ENCODE data around the gene DIPK2B. TPM values are rescaled to one million over a fixed set of nuclear protein-coding genes. Genes with fewer than 3 reads are reported as not detected.

Gene DIPK2B
- total and polyA plus RNA-seq, 4 donors, result 0.61 to 24.8 (median 0.89) TPM

DNA sequence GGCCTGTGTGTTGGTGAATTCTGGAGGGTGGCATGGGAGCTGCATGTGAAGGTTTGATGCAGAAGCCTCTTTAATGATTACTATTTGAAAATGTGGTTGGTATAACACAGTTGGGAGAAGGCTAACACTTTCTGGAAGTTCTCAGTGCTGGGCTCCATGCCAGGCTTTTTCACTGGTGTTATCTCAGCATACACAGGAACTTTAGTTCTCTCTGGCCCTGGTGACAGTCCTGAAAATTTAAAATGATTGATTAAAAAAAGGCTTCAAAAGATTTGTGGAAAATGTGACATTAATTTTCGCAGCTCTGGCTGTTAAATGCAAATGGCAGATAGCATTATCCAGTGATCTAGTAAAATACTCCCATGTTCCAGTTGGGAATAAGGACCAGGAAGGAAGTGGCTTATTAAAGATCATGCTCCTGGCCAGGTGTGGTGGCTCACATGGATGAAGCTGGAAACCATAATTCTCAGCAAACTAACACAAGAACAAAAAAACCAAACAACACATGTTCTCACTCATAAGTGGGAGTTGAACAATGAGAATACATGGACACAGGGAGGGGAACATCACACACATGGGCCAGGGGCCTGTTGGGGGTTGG is 36.6 kb downstream of the DIPK2B start (continued):
- TF ChIP-seq, protein P1, sequence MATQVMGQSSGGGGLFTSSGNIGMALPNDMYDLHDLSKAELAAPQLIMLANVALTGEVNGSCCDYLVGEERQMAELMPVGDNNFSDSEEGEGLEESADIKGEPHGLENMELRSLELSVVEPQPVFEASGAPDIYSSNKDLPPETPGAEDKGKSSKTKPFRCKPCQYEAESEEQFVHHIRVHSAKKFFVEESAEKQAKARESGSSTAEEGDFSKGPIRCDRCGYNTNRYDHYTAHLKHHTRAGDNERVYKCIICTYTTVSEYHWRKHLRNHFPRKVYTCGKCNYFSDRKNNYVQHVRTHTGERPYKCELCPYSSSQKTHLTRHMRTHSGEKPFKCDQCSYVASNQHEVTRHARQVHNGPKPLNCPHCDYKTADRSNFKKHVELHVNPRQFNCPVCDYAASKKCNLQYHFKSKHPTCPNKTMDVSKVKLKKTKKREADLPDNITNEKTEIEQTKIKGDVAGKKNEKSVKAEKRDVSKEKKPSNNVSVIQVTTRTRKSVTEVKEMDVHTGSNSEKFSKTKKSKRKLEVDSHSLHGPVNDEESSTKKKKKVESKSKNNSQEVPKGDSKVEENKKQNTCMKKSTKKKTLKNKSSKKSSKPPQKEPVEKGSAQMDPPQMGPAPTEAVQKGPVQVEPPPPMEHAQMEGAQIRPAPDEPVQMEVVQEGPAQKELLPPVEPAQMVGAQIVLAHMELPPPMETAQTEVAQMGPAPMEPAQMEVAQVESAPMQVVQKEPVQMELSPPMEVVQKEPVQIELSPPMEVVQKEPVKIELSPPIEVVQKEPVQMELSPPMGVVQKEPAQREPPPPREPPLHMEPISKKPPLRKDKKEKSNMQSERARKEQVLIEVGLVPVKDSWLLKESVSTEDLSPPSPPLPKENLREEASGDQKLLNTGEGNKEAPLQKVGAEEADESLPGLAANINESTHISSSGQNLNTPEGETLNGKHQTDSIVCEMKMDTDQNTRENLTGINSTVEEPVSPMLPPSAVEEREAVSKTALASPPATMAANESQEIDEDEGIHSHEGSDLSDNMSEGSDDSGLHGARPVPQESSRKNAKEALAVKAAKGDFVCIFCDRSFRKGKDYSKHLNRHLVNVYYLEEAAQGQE (IDR thresholded peaks at IDR 0.05), result no peak
- no peak for TF ChIP-seq SP1 (IDR thresholded peaks at IDR 0.05)

DNA sequence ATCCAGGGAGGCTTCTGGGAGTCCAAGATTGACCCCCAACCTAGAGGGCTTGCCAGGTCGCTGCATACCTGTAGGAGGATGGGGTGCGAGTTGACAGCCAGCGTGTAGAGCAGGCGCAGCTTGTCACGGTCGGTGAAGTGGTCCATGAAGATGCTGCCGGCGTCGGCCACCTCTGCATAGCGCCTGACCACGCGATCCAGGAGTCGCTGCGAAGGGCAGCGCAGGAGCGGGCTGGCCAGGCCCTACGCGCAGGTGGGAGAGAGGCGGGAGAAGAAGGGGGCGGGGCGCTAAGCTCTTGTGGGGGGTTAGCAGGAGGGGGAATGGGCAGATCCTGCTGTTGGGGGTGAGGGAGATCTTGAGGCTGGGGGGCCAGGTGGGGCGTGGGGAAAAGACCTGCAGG is 43.0 kb downstream of the DIPK2B start:
- H3K36me3 ChIP-seq (ENCODE audit: control insufficient read depth in 4 of 4, insufficient read depth in 3 of 4, low read depth in 1 of 4, low read length in 3 of 4), result no peaks in the 10 kb centered on the region
- H3K9ac ChIP-seq (ENCODE audit: low read depth in 1 of 2, low read length in 2 of 2), result no peak overlapping the region
- no peaks in the 10 kb centered on the region for H3K4me1 ChIP-seq (ENCODE audit: control insufficient read depth in 4 of 4, insufficient read depth in 4 of 4, low read length in 3 of 4)
- H3K9me3 ChIP-seq (ENCODE audit: control insufficient read depth in 4 of 4, low read length in 3 of 4), result peaks cover 0 to 6% (median 0%) of the 10 kb centered on the region in 4 donors
- no peak overlapping the region for H3K27ac ChIP-seq (ENCODE audit: low read depth in 1 of 2, low read length in 2 of 2)
- WGBS, result 94% methylated on average over 22 of the region's 22 CpGs
- no peak for DNase-seq (ENCODE audit: low spot score)
- no peak overlapping the region for H3K4me3 ChIP-seq (ENCODE audit: low read depth in 1 of 3, low read length in 3 of 3)
- H3K27me3 ChIP-seq (ENCODE audit: control insufficient read depth in 4 of 4, insufficient read depth in 4 of 4, low read length in 3 of 4), result peaks cover 0 to 3% (median 0%) of the 10 kb centered on the region in 4 donors
- TF ChIP-seq, protein P2, sequence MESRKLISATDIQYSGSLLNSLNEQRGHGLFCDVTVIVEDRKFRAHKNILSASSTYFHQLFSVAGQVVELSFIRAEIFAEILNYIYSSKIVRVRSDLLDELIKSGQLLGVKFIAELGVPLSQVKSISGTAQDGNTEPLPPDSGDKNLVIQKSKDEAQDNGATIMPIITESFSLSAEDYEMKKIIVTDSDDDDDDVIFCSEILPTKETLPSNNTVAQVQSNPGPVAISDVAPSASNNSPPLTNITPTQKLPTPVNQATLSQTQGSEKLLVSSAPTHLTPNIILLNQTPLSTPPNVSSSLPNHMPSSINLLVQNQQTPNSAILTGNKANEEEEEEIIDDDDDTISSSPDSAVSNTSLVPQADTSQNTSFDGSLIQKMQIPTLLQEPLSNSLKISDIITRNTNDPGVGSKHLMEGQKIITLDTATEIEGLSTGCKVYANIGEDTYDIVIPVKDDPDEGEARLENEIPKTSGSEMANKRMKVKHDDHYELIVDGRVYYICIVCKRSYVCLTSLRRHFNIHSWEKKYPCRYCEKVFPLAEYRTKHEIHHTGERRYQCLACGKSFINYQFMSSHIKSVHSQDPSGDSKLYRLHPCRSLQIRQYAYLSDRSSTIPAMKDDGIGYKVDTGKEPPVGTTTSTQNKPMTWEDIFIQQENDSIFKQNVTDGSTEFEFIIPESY (IDR thresholded peaks at IDR 0.05), result no peak
- no peak for TF ChIP-seq SP1 (IDR thresholded peaks at IDR 0.05)
- no peak for TF ChIP-seq RAD21 (IDR thresholded peaks at IDR 0.05)
- TF ChIP-seq FOXA1 (IDR thresholded peaks at IDR 0.05), result no peak
- TF ChIP-seq NR2F2 (IDR thresholded peaks at IDR 0.05), result no peak
- no peak for TF ChIP-seq GABPA (IDR thresholded peaks at IDR 0.05 in 1 of 2, conservative IDR thresholded peaks at IDR 0.05 in 1 of 2)
- no peak for TF ChIP-seq YY1 (IDR thresholded peaks at IDR 0.05)
- no peak for TF ChIP-seq HNF4A (conservative IDR thresholded peaks at IDR 0.05)
- TF ChIP-seq, protein P1 (IDR thresholded peaks at IDR 0.05), result no peak

DNA sequence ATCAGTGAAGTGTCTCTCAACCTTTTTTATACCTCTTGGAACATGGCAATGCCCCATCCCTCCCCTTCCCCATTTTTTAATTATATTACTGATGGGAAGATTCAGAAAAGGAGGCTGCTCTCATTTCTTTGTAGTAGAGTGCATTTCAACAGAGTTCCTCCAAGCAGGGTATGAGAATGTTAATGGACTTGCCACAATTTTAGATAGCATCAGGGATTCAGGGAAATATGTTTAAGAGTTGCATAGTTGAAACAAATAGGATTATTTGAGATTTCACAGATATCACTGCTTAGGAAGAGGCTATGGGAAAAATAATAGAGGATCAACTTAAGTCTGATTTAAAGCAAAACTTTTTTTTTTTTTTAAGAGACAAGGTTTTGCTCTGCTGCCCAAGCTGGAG is 46.2 kb downstream of the DIPK2B start:
- Histone ChIP-seq H3K27ac (ENCODE audit: low read depth in 1 of 2, low read length in 2 of 2) (no peak overlapping the region), H3K4me3 (ENCODE audit: low read depth in 1 of 3, low read length in 3 of 3) (no peak overlapping the region), H3K4me1 (ENCODE audit: control insufficient read depth in 4 of 4, insufficient read depth in 4 of 4, low read length in 3 of 4) (no peaks in the 10 kb centered on the region), H3K9me3 (ENCODE audit: control insufficient read depth in 4 of 4, low read length in 3 of 4) (no peaks in the 10 kb centered on the region), H3K9ac (ENCODE audit: low read depth in 1 of 2, low read length in 2 of 2) (no peak overlapping the region), H3K36me3 (ENCODE audit: control insufficient read depth in 4 of 4, insufficient read depth in 3 of 4, low read depth in 1 of 4, low read length in 3 of 4) (no peaks in the 10 kb centered on the region), H3K27me3 (ENCODE audit: control insufficient read depth in 4 of 4, insufficient read depth in 4 of 4, low read length in 3 of 4) (no peaks in the 10 kb centered on the region)
- no peak for DNase-seq (ENCODE audit: low spot score)
- TF ChIP-seq NR2F2 (IDR thresholded peaks at IDR 0.05), result no peak
- TF ChIP-seq, protein P3, sequence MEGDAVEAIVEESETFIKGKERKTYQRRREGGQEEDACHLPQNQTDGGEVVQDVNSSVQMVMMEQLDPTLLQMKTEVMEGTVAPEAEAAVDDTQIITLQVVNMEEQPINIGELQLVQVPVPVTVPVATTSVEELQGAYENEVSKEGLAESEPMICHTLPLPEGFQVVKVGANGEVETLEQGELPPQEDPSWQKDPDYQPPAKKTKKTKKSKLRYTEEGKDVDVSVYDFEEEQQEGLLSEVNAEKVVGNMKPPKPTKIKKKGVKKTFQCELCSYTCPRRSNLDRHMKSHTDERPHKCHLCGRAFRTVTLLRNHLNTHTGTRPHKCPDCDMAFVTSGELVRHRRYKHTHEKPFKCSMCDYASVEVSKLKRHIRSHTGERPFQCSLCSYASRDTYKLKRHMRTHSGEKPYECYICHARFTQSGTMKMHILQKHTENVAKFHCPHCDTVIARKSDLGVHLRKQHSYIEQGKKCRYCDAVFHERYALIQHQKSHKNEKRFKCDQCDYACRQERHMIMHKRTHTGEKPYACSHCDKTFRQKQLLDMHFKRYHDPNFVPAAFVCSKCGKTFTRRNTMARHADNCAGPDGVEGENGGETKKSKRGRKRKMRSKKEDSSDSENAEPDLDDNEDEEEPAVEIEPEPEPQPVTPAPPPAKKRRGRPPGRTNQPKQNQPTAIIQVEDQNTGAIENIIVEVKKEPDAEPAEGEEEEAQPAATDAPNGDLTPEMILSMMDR (IDR thresholded peaks at IDR 0.05; ENCODE audit: low read depth, low read length, missing input control), result no peak
- no peak for TF ChIP-seq TAF1 (conservative IDR thresholded peaks at IDR 0.05)
- TF ChIP-seq, protein P1 (IDR thresholded peaks at IDR 0.05), result no peak
- TF ChIP-seq, protein P2 (IDR thresholded peaks at IDR 0.05), result no peak
- no peak for TF ChIP-seq FOXA1 (IDR thresholded peaks at IDR 0.05)
